Muscle layer of duodenum (tissue), 2 donors: ENCODE data around the gene IL1R2.
"Not testable (repeated sequence)": the region's sequence is repeated elsewhere in the genome, so short reads cannot be mapped to it uniquely, and the experiment has no call there.

ENCODE experiments used
- H3K27ac ChIP-seq: one replicate; pipeline ENCODE4 v1.7.0; 2013; ENCODE audit warnings: mild to moderate bottlenecking, low read length
- H3K27me3 ChIP-seq: one replicate; pipeline ENCODE4 v1.7.0; 2013; ENCODE audit warnings: low read depth, mild to moderate bottlenecking, control low read depth, low read length
- H3K36me3 ChIP-seq, 2 donors: one replicate each; pipeline ENCODE4 v1.7.0; 2013; ENCODE audit warnings: low read length in 2 of 2, control low read depth in 1 of 2, mild to moderate bottlenecking in 1 of 2; ENCODE audit not compliant: insufficient read depth in 2 of 2, control insufficient read depth in 1 of 2
- H3K4me1 ChIP-seq, 2 donors: one replicate each; pipeline ENCODE4 v1.7.0; 2013; ENCODE audit warnings: low read length in 2 of 2, mild to moderate bottlenecking in 2 of 2, control low read depth in 1 of 2, moderate library complexity in 1 of 2; ENCODE audit not compliant: insufficient read depth in 2 of 2, control insufficient read depth in 1 of 2
- H3K4me3 ChIP-seq, 2 donors: one replicate each; pipeline ENCODE4 v1.7.0; 2013; ENCODE audit warnings: low read length in 2 of 2, low read depth in 1 of 2, mild to moderate bottlenecking in 1 of 2
- H3K9me3 ChIP-seq, 2 donors: one replicate each; pipeline ENCODE4 v1.7.0; 2013; ENCODE audit warnings: low read length in 2 of 2, control low read depth in 1 of 2, mild to moderate bottlenecking in 1 of 2; ENCODE audit not compliant: control insufficient read depth in 1 of 2
- donor health status: healthy.

The IL1R2 gene

GRCh38 chr2:102000813-102001766 is 9.3 kb downstream of the IL1R2 start:
- Histone ChIP-seq H3K36me3 (no peaks in the 10 kb centered on the region), H3K27ac (no peak overlapping the region), H3K27me3 (no peaks in the 10 kb centered on the region), H3K9me3 (no peaks in the 10 kb centered on the region), H3K4me1 (no peaks in the 10 kb centered on the region), H3K4me3 (no peak overlapping the region)

- no peaks in the 10 kb centered on the region for H3K9me3 ChIP-seq
- no peaks in the 10 kb centered on the region for H3K4me1 ChIP-seq
- H3K27ac ChIP-seq: no peak overlapping the region
- no peaks in the 10 kb centered on the region for H3K27me3 ChIP-seq
- no peaks in the 10 kb centered on the region for H3K36me3 ChIP-seq
- H3K4me3 ChIP-seq: no peak overlapping the region
Measured at GRCh38 chr2:102001767-102002142, 10.0 kb downstream of the IL1R2 start.

GRCh38 chr2:102002228-102002627 is 10.5 kb downstream of the IL1R2 start:
- Histone ChIP-seq H3K27ac (no peak overlapping the region), H3K4me1 (no peaks in the 10 kb centered on the region)

GRCh38 chr2:102002909-102003308 is 11.1 kb downstream of the IL1R2 start:
- not testable (repeated sequence) for H3K9me3 ChIP-seq, H3K36me3 ChIP-seq, H3K4me3 ChIP-seq, H3K27ac ChIP-seq, H3K27me3 ChIP-seq, H3K4me1 ChIP-seq

More at GRCh38 chr2:102002228-102002627, 10.5 kb downstream of the IL1R2 start:
- Histone ChIP-seq H3K4me3 (no peak overlapping the region), H3K36me3 (no peaks in the 10 kb centered on the region), H3K9me3 (no peaks in the 10 kb centered on the region), H3K27me3 (no peaks in the 10 kb centered on the region)

DNA sequence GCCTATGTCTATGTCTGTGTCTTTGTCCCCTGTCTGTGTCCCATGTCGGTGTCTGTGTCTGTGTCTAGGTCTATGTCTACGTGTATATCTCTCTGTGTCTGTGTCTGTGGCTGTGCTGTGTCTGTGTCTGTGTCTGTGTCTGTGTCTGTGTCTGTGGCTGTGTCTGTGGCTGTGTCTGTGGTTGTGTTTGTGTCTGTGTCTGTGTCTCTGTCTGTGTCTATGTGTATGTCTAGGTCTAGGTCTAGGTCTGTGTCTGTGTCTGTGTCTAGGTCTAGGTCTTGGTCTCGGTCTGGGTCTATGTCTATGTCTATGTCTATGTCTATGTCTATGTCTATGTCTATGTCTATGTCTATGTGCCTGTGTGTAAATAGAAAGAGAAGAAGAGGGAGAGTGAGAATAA is 11.9 kb downstream of the IL1R2 start:
- no peaks in the 10 kb centered on the region for H3K4me1 ChIP-seq
- no peak overlapping the region for H3K27ac ChIP-seq
- no peaks in the 10 kb centered on the region for H3K36me3 ChIP-seq
- no peak overlapping the region for H3K4me3 ChIP-seq
- H3K9me3 ChIP-seq: no peaks in the 10 kb centered on the region
- no peaks in the 10 kb centered on the region for H3K27me3 ChIP-seq

- H3K4me1 ChIP-seq: no peaks in the 10 kb centered on the region
- H3K27ac ChIP-seq: no peak overlapping the region
- H3K4me3 ChIP-seq: no peak overlapping the region
- no peaks in the 10 kb centered on the region for H3K36me3 ChIP-seq
- H3K27me3 ChIP-seq: no peaks in the 10 kb centered on the region
- H3K9me3 ChIP-seq: no peaks in the 10 kb centered on the region
Measured at GRCh38 chr2:102004581-102004980, 12.8 kb downstream of the IL1R2 start.

GRCh38 chr2:102005449-102005848 is 13.7 kb downstream of the IL1R2 start:
- H3K27ac ChIP-seq: no peak overlapping the region

GRCh38 chr2:102005989-102006885 is 14.5 kb downstream of the IL1R2 start:
- Histone ChIP-seq H3K4me3 (no peak overlapping the region), H3K27ac (no peak overlapping the region), H3K4me1 (no peaks in the 10 kb centered on the region), H3K27me3 (no peaks in the 10 kb centered on the region), H3K9me3 (no peaks in the 10 kb centered on the region), H3K36me3 (no peaks in the 10 kb centered on the region)

More at GRCh38 chr2:102005449-102005848, 13.7 kb downstream of the IL1R2 start:
- Histone ChIP-seq H3K4me3 (no peak overlapping the region), H3K9me3 (no peaks in the 10 kb centered on the region), H3K36me3 (no peaks in the 10 kb centered on the region), H3K4me1 (no peaks in the 10 kb centered on the region), H3K27me3 (no peaks in the 10 kb centered on the region)

DNA sequence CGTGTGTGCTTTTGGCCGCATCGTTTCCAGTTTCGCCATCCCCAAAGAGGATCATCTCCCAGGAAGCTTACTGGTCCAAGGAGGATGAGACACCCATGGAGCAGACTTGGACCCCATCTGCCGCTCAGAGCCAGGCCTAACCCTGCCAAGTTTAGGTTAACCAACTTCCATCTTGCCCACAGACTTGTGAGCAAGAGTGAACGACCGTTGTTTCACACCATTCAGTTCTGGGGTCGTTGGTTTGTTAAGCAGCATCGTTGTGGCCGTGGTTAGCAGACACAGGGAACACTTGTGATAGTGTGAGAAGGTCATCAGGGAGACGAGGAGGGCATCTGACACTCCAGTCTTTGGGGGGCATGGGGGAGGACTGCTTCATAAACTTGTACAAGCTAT is 15.1 kb downstream of the IL1R2 start:
- no peak overlapping the region for H3K4me3 ChIP-seq
- H3K4me1 ChIP-seq: no peaks in the 10 kb centered on the region
- no peak overlapping the region for H3K27ac ChIP-seq
- no peaks in the 10 kb centered on the region for H3K36me3 ChIP-seq
- H3K9me3 ChIP-seq: no peaks in the 10 kb centered on the region
- H3K27me3 ChIP-seq: no peaks in the 10 kb centered on the region

DNA sequence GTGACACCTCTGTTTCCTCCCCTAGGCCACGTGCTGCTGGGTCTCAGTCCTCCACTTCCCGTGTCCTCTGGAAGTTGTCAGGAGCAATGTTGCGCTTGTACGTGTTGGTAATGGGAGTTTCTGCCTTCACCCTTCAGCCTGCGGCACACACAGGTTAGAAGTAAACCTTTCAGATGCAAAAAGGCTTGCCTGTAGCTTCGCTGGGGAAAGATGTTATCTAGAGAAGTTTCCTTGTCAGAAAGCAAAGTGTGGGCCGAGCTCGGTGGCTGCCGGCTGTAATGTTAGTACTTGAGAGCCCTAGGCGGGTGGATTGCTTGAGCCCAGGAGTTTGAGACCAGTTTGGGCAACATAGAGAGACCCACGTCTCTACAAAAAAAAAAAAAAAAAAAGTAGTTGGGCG is 16.7 kb downstream of the IL1R2 start:
- no peak overlapping the region for H3K27ac ChIP-seq
- H3K27me3 ChIP-seq: no peaks in the 10 kb centered on the region
- no peaks in the 10 kb centered on the region for H3K36me3 ChIP-seq
- H3K4me3 ChIP-seq: no peak overlapping the region
- no peaks in the 10 kb centered on the region for H3K9me3 ChIP-seq
- no peaks in the 10 kb centered on the region for H3K4me1 ChIP-seq

GRCh38 chr2:102009557-102009956 is 17.8 kb downstream of the IL1R2 start:
- H3K27ac ChIP-seq: no peak overlapping the region
- no peak overlapping the region for H3K4me3 ChIP-seq

More at GRCh38 chr2:102009557-102009956, 17.8 kb downstream of the IL1R2 start:
- Histone ChIP-seq H3K4me1 (no peaks in the 10 kb centered on the region), H3K36me3 (no peaks in the 10 kb centered on the region), H3K9me3 (no peaks in the 10 kb centered on the region), H3K27me3 (no peaks in the 10 kb centered on the region)
